ENCODE results near the gene MTHFSD.

MTHFSD gene

GRCh38 chr16:86502856-86503748 is 51.9 kb downstream of the MTHFSD start:
- DNase-seq (ENCODE audit: low spot score) = no peak

DNA sequence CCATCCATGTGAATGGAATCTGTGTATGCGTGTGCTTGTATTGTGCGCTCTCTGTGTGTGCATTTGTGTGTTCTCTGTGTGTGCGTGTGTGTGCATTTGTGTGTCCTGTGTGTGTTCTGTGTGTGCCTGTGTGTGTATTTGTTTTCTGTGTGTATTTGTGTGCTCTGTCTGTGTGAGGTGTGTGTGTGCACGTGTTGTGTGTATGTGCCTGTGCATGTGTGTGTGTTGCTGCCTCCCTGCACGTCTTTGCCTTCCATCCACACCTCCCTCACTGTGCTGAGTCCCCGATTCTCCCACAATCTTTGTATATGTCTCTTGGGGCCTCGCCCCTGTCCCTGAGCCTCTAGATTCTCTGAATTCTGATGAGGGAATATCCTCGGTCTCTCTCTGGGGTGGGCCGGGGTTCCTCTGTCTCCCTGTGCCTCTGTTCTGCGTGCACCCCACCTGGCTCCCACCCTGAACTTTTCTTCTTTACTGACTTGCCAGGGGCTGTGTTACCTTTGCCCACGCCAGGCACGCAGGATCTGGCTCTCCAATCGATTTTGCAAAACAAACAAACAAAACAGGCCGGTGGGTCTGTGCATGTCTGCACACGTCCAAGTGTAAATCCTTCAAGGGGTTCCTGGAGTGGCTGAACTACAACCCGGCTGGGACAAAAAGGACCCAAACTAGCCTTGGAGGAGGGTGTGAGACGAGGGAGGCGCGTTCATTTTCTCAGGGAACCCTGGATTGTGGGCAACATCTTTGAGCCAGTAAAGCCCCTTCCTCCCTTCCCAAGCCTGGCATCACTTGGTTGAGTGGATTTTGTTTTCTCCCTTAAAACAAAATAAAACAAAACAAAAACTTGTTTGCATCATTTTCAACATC is 52.8 kb downstream of the MTHFSD start:
- DNase-seq (ENCODE audit: low spot score) = no peak

GRCh38 chr16:86500708-86501510 is 54.1 kb downstream of the MTHFSD start:
- DNase-seq (ENCODE audit: low spot score) = no peak

DNA sequence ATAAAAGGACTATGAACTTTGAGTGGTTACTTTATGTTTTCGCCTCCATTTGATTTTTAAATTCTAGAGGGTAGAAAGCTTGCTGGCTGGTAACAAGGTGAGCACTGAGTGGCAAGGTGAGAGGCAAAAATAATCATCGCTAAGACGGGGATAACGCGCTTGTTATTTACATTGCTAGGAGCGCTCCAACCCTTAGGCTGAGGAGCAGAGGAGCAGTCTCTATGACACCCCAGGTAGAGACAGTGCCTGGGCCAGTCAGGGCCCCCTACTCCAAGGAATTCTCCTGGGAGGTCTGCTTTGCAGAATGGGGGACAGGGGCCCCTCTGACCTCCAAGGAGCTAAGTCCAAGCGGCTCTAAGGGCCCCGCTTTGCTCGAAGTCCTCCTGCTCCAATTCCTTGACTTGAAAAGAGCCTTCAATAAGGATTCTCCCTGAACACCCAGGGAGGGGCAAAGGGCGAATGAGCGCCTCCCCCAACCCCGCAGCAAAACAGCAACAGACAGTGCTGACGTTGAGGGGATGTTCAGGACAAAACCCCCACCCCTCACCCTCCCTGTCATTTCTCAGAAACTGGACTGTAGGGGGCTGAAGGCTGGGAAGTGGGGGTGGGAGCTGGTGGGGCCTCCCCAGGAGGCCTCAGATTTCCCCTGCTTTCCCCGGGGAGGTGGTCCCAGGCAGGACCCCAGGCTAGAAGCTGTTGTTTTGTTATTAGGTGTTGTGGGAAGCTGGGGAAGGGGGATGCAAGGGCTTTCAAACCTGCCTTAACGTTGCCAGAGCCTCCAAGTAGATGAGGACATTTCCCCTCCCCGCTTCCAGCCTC is 54.9 kb downstream of the MTHFSD start:
- no peak for DNase-seq (ENCODE audit: low spot score)

DNA sequence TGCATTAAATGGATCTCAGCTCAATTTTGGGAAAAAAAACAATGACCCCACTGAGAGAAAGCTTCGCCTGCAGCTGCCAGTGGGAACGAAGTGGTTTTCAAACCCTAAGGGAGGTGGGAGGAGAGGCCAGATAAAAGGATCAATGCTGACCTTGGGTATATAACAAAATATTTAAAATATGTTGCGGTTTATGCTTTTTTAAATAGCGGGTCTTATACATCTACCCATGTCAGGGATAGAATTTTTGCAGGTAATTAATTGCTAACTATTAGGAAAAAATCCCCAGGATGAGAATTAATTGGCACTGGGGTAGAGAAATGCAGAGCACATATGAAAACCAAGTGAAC is 55.6 kb downstream of the MTHFSD start:
- DNase-seq (ENCODE audit: low spot score) = no peak

DNA sequence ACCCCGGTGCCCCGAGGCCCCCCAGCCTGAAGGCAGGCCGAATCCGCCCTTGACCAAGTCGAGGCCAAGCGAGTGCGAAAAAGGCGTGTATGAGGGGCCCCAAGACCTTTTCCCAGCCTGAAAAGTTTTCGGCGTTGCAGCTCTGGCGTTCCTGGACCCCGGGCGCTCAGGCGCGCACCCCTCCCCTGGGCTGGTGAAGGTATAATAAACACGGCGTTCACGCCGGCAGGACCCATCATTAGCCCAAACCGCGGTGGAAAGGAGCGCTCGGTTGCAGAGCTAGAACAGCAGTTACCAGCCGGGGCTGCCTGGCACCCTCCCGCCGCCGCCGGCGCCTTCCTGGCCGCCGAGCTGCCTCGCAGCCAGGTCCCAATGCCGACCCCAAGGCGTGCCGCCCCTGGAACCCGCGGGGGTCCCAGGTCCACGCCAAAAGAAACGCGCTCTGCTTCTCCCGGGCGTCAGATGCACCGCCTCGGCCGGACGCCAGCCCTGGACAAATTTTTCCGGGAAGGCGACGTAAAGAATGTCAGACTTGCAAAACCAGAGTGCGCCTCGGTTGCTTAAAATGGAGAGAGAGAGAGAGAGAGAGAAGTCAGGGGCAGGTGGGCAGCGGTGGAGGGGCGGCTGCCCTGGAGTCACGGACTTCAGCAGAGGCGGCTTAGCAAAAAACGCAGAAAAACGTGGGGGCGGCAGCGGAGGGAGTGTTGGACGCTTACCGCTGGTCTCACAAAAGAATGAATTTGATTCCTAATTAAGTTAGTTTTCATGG is 56.2 kb downstream of the MTHFSD start:
- DNase-seq (ENCODE audit: low spot score) = no peak

DNA sequence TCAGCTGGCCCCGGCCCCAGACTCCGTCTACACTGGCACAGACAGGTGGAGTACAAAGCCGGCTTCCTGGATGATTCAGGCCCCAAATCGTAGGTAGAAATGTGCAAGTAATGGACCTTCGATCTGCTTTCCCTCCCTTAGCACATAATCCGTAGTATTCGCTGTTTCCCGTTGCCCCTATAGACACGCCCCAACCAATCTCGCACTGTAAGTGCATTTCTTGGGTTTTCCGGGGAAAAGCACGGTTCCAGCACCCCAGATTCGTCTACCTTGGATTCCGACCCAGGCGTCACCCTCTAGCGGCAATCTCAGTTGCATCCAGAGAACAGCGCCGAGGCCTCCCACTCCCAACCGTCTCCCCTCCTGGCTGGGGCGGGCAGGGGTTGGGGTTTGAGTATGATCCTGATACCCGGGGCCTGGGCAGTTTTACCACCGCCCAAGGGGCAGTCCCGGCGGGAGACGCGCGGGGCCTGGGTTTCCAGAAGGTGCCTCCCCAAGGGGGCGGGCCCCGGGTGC is 56.8 kb downstream of the MTHFSD start:
- DNase-seq (ENCODE audit: low spot score) = no peak

DNA sequence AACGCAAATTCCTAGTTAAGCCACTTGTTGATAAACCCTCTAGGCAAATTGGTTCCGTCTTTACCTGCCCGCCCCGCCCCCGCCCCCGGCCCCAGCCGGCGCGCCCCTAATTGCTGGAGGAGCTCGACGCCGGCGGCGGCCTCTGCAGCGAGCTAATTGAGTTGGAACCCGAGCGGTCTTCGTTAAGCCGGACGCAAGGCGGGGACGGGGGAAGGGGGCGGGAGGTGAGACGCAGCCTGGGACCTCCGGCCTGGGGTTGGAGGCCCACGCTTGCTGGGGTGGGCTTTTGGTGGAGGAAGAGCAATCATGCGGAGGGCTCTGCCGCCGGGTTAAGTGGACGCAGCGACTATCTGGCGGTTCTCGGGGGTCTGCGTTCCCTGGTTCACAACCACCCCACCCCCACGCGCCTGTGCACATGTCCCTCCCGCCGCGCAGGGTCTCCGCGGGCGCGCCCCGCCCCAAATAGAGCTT is 57.4 kb downstream of the MTHFSD start:
- DNase-seq (ENCODE audit: low spot score) = no peak

DNA sequence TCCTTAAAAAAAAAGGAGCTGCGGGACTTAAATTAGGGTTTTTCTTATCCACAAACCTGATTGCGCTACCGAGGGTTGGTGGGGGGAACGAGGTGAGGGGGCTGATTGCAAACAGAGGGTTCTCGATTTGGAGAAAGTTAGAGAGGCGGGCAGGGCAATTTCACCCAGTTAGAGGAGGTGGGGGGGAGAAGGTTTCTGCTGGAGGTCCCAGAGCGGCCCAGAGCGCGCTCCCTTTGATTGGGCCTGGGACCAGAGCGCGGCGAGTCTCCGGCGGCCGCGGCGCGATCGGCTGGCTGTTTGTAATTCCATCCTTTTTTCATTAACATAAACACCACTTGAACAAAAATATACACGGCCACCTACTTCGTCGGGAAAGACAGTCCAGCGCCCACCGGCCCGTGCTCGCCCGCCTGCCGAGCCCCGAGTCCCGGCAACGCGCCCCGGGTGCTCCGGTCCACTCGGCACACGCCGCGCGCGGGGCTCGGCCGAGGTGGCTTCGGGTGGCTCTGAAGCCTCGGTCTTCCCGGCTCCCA is 58.0 kb downstream of the MTHFSD start:
- DNase-seq (ENCODE audit: low spot score) = no peak

GRCh38 chr16:86496262-86496928 is 58.6 kb downstream of the MTHFSD start:
- no peak for DNase-seq (ENCODE audit: low spot score)

- DNase-seq (ENCODE audit: low spot score) = no peak
Measured at GRCh38 chr16:86495756-86496261, 59.2 kb downstream of the MTHFSD start.

DNA sequence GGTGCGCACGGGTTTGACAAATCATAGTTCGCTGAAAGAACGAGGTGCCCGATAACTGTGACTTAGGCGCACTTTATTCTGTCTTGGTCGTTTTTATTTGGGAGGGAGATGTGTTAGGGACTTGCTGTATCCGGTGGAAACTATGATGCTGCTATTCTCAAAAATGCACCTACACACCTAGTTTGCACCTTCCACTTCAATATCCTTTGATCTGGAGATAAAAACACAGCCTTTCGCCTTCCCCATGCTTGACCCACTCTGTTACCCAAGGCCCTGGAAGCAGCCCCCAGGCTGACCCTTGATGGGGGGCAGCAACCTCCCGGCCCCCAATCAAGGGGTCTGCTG is 59.7 kb downstream of the MTHFSD start:
- no peak for DNase-seq (ENCODE audit: low spot score)

- no peak for DNase-seq (ENCODE audit: low spot score)
Measured at GRCh38 chr16:86494565-86495356, 60.3 kb downstream of the MTHFSD start.

DNA sequence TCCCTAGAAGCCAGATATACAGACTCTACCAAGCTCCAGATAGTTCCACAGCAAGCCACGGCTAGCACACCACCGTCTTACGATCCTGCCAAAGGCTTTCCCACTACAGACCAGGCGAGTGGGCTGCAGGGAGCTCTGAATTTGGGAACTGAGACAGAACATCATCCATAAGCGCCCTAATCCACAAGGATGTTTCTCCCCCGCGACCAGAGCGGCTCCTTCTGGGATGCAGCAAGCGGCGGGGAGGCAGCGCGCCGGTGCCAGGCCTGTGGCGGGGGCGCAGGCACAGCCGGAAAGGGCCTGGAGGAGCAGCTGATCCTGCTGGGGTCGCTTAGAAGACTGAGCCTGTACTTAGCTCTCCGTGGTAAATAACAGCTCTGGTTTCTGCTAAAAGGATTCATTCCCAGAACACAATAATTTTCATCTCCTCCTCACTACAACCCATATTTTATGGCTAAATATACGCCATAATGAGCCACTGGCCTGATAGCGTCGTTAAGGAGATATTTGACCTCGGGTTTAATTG is 60.9 kb downstream of the MTHFSD start:
- DNase-seq (ENCODE audit: low spot score) = no peak

GRCh38 chr16:86492961-86493629 is 61.9 kb downstream of the MTHFSD start:
- no peak for DNase-seq (ENCODE audit: low spot score)

GRCh38 chr16:86492267-86492960 is 62.6 kb downstream of the MTHFSD start:
- no peak for DNase-seq (ENCODE audit: low spot score)

- DNase-seq (ENCODE audit: low spot score) = no peak
Measured at GRCh38 chr16:86491640-86492023, 63.4 kb downstream of the MTHFSD start.

Measured in hematopoietic multipotent progenitor cell treated with erythropoietin and hydrocortisone succinate and interleukin-3 and kit ligand, for 17 days (in vitro differentiated cells).